H54 (cell line): ENCODE measurements around the gene NAGPA.

Experiments
- DNase-seq: peaks from one replicate; pipeline ENCODE4 v3.0.0; 2011; ENCODE audit warnings: low spot score, mixed read lengths; ENCODE audit not compliant: insufficient read length
- FAIRE-seq: peaks from 3 replicates; lab custom pipeline; 2011; peaks lifted over from hg19 to GRCh38; lab: Jason Lieb, UNC
- POLR2A ChIP-seq: IDR thresholded peaks from 2 replicates; pipeline ENCODE4 v1.6.1; 2011; ENCODE audit warnings: low read depth, mild to moderate bottlenecking, low read length

The NAGPA gene

GRCh38 chr16:5028950-5029475, 4.7 kb downstream of the NAGPA start:
- no peak for TF ChIP-seq POLR2A
- FAIRE-seq (no peak), DNase-seq (no peak)

GRCh38 chr16:5027575-5028235, 6.0 kb downstream of the NAGPA start:
- no peak for FAIRE-seq
- DNase-seq: no peak
- no peak for TF ChIP-seq POLR2A

- DNase-seq (no peak), FAIRE-seq (no peak)
- TF ChIP-seq POLR2A: no peak
Observed at GRCh38 chr16:5027086-5027485, 6.6 kb downstream of the NAGPA start.

- no peak for DNase-seq
- no peak for TF ChIP-seq POLR2A
- no peak for FAIRE-seq
Observed at GRCh38 chr16:5026664-5027063, 7.1 kb downstream of the NAGPA start.

GRCh38 chr16:5025171-5025632, 8.5 kb downstream of the NAGPA start:
- no peak for FAIRE-seq
- no peak for DNase-seq

GRCh38 chr16:5024632-5025031, 9.1 kb downstream of the NAGPA start:
- DNase-seq: peak; percentile 74
- TF ChIP-seq POLR2A: no peak
- FAIRE-seq: no peak

More at GRCh38 chr16:5025171-5025632, 8.5 kb downstream of the NAGPA start:
- TF ChIP-seq POLR2A: no peak

- FAIRE-seq: no peak
Observed at GRCh38 chr16:5022521-5022920, 11.2 kb downstream of the NAGPA start.

GRCh38 chr16:5020551-5020950, 13.2 kb downstream of the NAGPA start:
- no peak for FAIRE-seq
- no peak for DNase-seq
- TF ChIP-seq POLR2A: no peak

More at GRCh38 chr16:5022521-5022920, 11.2 kb downstream of the NAGPA start:
- DNase-seq: no peak
- no peak for TF ChIP-seq POLR2A

GRCh38 chr16:5019775-5020174, 14.0 kb downstream of the NAGPA start:
- no peak for DNase-seq
- FAIRE-seq: no peak
- TF ChIP-seq POLR2A: no peak

GRCh38 chr16:5018793-5019192, 14.9 kb downstream of the NAGPA start:
- FAIRE-seq: no peak
- no peak for TF ChIP-seq POLR2A
- no peak for DNase-seq

GRCh38 chr16:5017678-5017969, 16.1 kb downstream of the NAGPA start:
- no peak for TF ChIP-seq POLR2A
- FAIRE-seq: no peak
- no peak for DNase-seq

GRCh38 chr16:5016967-5017677, 16.6 kb downstream of the NAGPA start:
- TF ChIP-seq POLR2A: no peak
- FAIRE-seq (no peak), DNase-seq (no peak)

- TF ChIP-seq POLR2A: no peak
- no peak for FAIRE-seq
- no peak for DNase-seq
Observed at GRCh38 chr16:5015887-5016286, 17.8 kb downstream of the NAGPA start.

GRCh38 chr16:5015351-5015750, 18.4 kb downstream of the NAGPA start:
- FAIRE-seq (no peak), DNase-seq (no peak)
- no peak for TF ChIP-seq POLR2A

GRCh38 chr16:5012887-5013286, 20.8 kb downstream of the NAGPA start:
- FAIRE-seq (no peak), DNase-seq (no peak)
- no peak for TF ChIP-seq POLR2A
